Neural crest cell (in vitro differentiated cells): Measurements from ENCODE around the gene ANKHD1. TPM values are rescaled to one million over a fixed set of nuclear protein-coding genes. Genes with fewer than 3 reads are reported as not detected.

Experiments used
- DNase-seq: peaks from one replicate; pipeline ENCODE4 v3.0.0; 2021; ENCODE audit warnings: low read depth, mixed read lengths, low spot score
- H3K27ac Mint-ChIP-seq: one replicate; pipeline ENCODE4 v1.8.0; 2021; ENCODE audit warnings: mild to moderate bottlenecking, mixed read lengths; ENCODE audit not compliant: unreplicated experiment
- H3K27me3 Mint-ChIP-seq: 2 replicates; pipeline ENCODE4 v1.8.0; 2021; ENCODE audit warnings: low read depth, mild to moderate bottlenecking, mixed read lengths
- H3K36me3 Mint-ChIP-seq: 2 replicates; pipeline ENCODE4 v1.8.0; 2021; ENCODE audit warnings: low read depth, mild to moderate bottlenecking, mixed read lengths
- H3K4me1 Mint-ChIP-seq: 2 replicates; pipeline ENCODE4 v1.8.0; 2021; ENCODE audit warnings: mixed read lengths
- H3K4me3 Mint-ChIP-seq: one replicate; pipeline ENCODE4 v1.8.0; 2021; ENCODE audit warnings: mild to moderate bottlenecking, mixed read lengths
- H3K9me3 Mint-ChIP-seq: 2 replicates; pipeline ENCODE4 v1.8.0; 2021; ENCODE audit warnings: mixed read lengths
- CTCF ChIP-seq: fragments of 200-600 bp; sonication (generic); conservative IDR thresholded peaks from 2 replicates; pipeline ENCODE4 v1.5.0; 2021; ENCODE audit warnings: antibody characterized with exemption, mild to moderate bottlenecking
- microRNA-seq: library from miRNA; unstranded; fragments of <30 nt; microRNA quantifications from one replicate; pipeline ENCODE4, GENCODE V29; 2020
- total RNA-seq: library from RNA; stranded (reverse); gene quantifications from 2 replicates; pipeline ENCODE4 v1.2.1, GENCODE V29; 2021

ANKHD1 gene
- total RNA-seq, 1 donor from 2014 or later, result 152 TPM

DNA sequence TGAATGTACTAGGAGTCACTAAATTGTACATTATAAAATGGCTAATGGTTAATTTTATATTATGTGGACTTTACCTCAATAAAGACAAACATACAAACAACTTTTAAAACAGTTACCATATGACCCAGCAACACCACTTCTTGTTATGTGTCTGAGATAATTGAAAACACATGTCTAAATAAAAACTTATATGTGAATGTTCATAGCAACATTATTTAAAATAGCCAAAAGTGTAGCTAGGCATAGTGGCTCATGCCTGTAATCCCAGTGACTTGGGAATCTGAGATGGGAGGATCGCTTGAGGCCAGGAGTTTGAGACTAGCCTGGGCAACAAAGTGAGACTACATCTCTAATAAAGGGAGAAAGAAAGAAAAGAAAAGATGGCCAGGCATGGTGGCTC lies 185.9 kb downstream of the ANKHD1 start:
- TF ChIP-seq CTCF, result no peak
- no peaks in the 10 kb centered on the region for H3K4me1 Mint-ChIP-seq
- H3K36me3 Mint-ChIP-seq, result peaks cover 3% of the 10 kb centered on the region
- no peak overlapping the region for H3K27ac Mint-ChIP-seq
- DNase-seq, result no peak
- no peak overlapping the region for H3K4me3 Mint-ChIP-seq
- H3K9me3 Mint-ChIP-seq, result peaks cover 6% of the 10 kb centered on the region
- peaks cover 18% of the 10 kb centered on the region for H3K27me3 Mint-ChIP-seq

- Mint-ChIP-seq H3K27ac (no peak overlapping the region), H3K4me3 (no peak overlapping the region), H3K9me3 (peaks cover 4% of the 10 kb centered on the region), H3K27me3 (peaks cover 12% of the 10 kb centered on the region), H3K36me3 (peaks cover 3% of the 10 kb centered on the region), H3K4me1 (no peaks in the 10 kb centered on the region)
- DNase-seq, result no peak
- no peak for TF ChIP-seq CTCF
Observed at GRCh38 chr5:140588311-140589070, 186.9 kb downstream of the ANKHD1 start.

Small RNAs within 50 kb of the gene (microRNA-seq; reads per million reads assigned to microRNA genes)
- gene MIR6831, result 1.8 reads per million

Other genes with a start within 250 kb of the ANKHD1 start
- 18.2 and 19.8 TPM in 2 replicates for gene CYSTM1, start 226.6 kb upstream of the ANKHD1 start, total RNA-seq
- 63.2 and 67.0 TPM in 2 replicates for gene PFDN1, start 98.7 kb upstream of the ANKHD1 start, total RNA-seq
- 2.2 and 2.4 TPM in 2 replicates for gene HBEGF, start 55.2 kb upstream of the ANKHD1 start, total RNA-seq
- not detected in 2 replicates for gene SLC4A9, start 41.6 kb upstream of the ANKHD1 start, total RNA-seq
- 8.4 and 10.3 TPM in 2 replicates for gene EIF4EBP3, start 145.8 kb downstream of the ANKHD1 start, total RNA-seq
- 34.7 and 36.3 TPM in 2 replicates for gene SRA1, start 155.6 kb downstream of the ANKHD1 start, total RNA-seq
- gene APBB3, start 162.8 kb downstream of the ANKHD1 start, total RNA-seq, result 36.2 TPM in 2 replicates
- 99.4 and 106 TPM in 2 replicates for gene SLC35A4, start 163.0 kb downstream of the ANKHD1 start, total RNA-seq
- 0.28 and 0.55 TPM in 2 replicates for gene CD14, start 231.3 kb downstream of the ANKHD1 start, total RNA-seq
- 25.2 and 27.4 TPM in 2 replicates for gene TMCO6, start 237.6 kb downstream of the ANKHD1 start, total RNA-seq
- gene NDUFA2, start 245.8 kb downstream of the ANKHD1 start, total RNA-seq, result 62.7 and 69.7 TPM in 2 replicates
- 80.0 and 87.3 TPM in 2 replicates for gene IK, start 246.0 kb downstream of the ANKHD1 start, total RNA-seq